RWPE2 (cell line): ENCODE measurements around the gene BCLAF3.

Experiments used
- ATAC-seq: fragments of 200-7000 bp; cut with Tn5 transposase; 3 replicates; pipeline ENCODE4 v1.9.1; 2021; ENCODE audit warnings: low read depth
- DNase-seq: peaks from one replicate; pipeline ENCODE4 v3.0.0-alpha.2; 2020; ENCODE audit warnings: low spot score
- H3K27ac ChIP-seq: fragments of 450-650 bp; 2 replicates; pipeline ENCODE4 v1.5.1; 2017; ENCODE audit warnings: mild to moderate bottlenecking; ENCODE audit not compliant: poor library complexity, severe bottlenecking
- H3K27me3 ChIP-seq: fragments of 250-450 bp; sonication (Bioruptor Pico); 2 replicates; pipeline ENCODE4 v1.5.1; 2021; ENCODE audit warnings: mild to moderate bottlenecking, moderate library complexity; ENCODE audit not compliant: insufficient read depth, poor library complexity, severe bottlenecking
- H3K36me3 ChIP-seq: fragments of 250-450 bp; sonication (Bioruptor Pico); 2 replicates; pipeline ENCODE4 v1.5.1; 2020; ENCODE audit warnings: low read depth, mild to moderate bottlenecking, moderate library complexity
- H3K4me1 ChIP-seq: fragments of 250-450 bp; sonication (Bioruptor Pico); 2 replicates; pipeline ENCODE4 v1.5.1; 2021; ENCODE audit warnings: mild to moderate bottlenecking, moderate library complexity; ENCODE audit not compliant: insufficient read depth, poor library complexity, severe bottlenecking
- H3K4me3 ChIP-seq: fragments of 250-450 bp; sonication (Bioruptor Pico); 2 replicates; pipeline ENCODE4 v1.5.1; 2021; ENCODE audit warnings: mild to moderate bottlenecking, moderate library complexity; ENCODE audit not compliant: severe bottlenecking
- H3K9me3 ChIP-seq: fragments of 250-450 bp; sonication (Bioruptor Pico); 2 replicates; pipeline ENCODE4 v1.5.1; 2021; ENCODE audit warnings: mild to moderate bottlenecking, moderate library complexity; ENCODE audit not compliant: severe bottlenecking
- CTCF ChIP-seq: fragments of 450-650 bp; IDR thresholded peaks from one replicate; pipeline ENCODE4 v1.5.1; 2017; ENCODE audit warnings: mild to moderate bottlenecking, moderate library complexity; ENCODE audit not compliant: poor library complexity, severe bottlenecking

Gene BCLAF3

GRCh38 chrX:19954335-19955096 is 36.3 kb downstream of the BCLAF3 start:
- Histone ChIP-seq H3K9me3 (no peaks in the 10 kb centered on the region), H3K36me3 (no peaks in the 10 kb centered on the region), H3K27me3 (no peaks in the 10 kb centered on the region), H3K4me1 (no peaks in the 10 kb centered on the region), H3K4me3 (no peak overlapping the region), H3K27ac (no peak overlapping the region)
- ATAC-seq (no peak), DNase-seq (no peak)
- no peak for TF ChIP-seq CTCF

- H3K27ac ChIP-seq = no peak overlapping the region
- no peak overlapping the region for H3K4me3 ChIP-seq
- no peak for TF ChIP-seq CTCF
- H3K27me3 ChIP-seq = no peaks in the 10 kb centered on the region
- H3K9me3 ChIP-seq = no peaks in the 10 kb centered on the region
- ATAC-seq (no peak), DNase-seq (no peak)
- no peaks in the 10 kb centered on the region for H3K36me3 ChIP-seq
- no peaks in the 10 kb centered on the region for H3K4me1 ChIP-seq
Measured at GRCh38 chrX:19953145-19953544, 37.7 kb downstream of the BCLAF3 start.

GRCh38 chrX:19949340-19949739 is 41.5 kb downstream of the BCLAF3 start:
- Histone ChIP-seq H3K27ac (no peak overlapping the region), H3K4me3 (no peak overlapping the region), H3K36me3 (no peaks in the 10 kb centered on the region), H3K27me3 (no peaks in the 10 kb centered on the region), H3K9me3 (no peaks in the 10 kb centered on the region), H3K4me1 (no peaks in the 10 kb centered on the region)
- ATAC-seq = no peak
- DNase-seq = no peak
- no peak for TF ChIP-seq CTCF

- no peak for ATAC-seq
- Histone ChIP-seq H3K36me3 (no peaks in the 10 kb centered on the region), H3K4me1 (no peaks in the 10 kb centered on the region), H3K9me3 (no peaks in the 10 kb centered on the region), H3K27me3 (no peaks in the 10 kb centered on the region), H3K4me3 (no peak overlapping the region), H3K27ac (no peak overlapping the region)
- no peak for DNase-seq
- TF ChIP-seq CTCF = no peak
Measured at GRCh38 chrX:19947612-19948011, 43.2 kb downstream of the BCLAF3 start.
